ENCODE data around the gene SNAP91.
A peak's percentile ranks its signal among the peaks of the same experiment; 100 is the strongest.

The SNAP91 gene

DNA sequence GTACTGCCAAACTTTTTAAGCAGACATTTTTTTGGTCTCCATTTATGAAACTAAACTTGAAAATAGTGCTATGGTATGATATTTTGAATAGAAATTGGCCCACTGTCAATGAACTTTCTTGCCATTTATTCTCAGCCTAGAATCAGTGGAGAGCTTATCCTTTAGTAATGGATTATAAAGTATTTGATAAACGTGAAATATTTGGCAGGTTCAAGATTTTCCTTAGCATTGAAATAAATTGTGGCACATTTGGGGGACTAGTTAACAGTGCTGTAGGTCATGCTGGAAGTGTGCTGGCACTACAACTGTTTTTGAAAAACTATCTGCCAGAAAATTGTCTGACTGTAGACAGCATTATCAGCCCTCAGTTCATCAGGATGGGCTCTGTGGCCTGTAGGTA is 194.4 kb downstream of the SNAP91 start:
- TF ChIP-seq, protein P1, sequence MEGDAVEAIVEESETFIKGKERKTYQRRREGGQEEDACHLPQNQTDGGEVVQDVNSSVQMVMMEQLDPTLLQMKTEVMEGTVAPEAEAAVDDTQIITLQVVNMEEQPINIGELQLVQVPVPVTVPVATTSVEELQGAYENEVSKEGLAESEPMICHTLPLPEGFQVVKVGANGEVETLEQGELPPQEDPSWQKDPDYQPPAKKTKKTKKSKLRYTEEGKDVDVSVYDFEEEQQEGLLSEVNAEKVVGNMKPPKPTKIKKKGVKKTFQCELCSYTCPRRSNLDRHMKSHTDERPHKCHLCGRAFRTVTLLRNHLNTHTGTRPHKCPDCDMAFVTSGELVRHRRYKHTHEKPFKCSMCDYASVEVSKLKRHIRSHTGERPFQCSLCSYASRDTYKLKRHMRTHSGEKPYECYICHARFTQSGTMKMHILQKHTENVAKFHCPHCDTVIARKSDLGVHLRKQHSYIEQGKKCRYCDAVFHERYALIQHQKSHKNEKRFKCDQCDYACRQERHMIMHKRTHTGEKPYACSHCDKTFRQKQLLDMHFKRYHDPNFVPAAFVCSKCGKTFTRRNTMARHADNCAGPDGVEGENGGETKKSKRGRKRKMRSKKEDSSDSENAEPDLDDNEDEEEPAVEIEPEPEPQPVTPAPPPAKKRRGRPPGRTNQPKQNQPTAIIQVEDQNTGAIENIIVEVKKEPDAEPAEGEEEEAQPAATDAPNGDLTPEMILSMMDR (IDR thresholded peaks at IDR 0.05; ENCODE audit: insufficient read depth, low read length, poor library complexity, severe bottlenecking), result no peak
- no peaks in the 10 kb centered on the region for H3K36me3 ChIP-seq (ENCODE audit: control insufficient read depth, insufficient read depth, low read length)
- no peak overlapping the region for H3K4me3 ChIP-seq (replicated peaks; ENCODE audit: low read depth, low read length)
- H3K27me3 ChIP-seq (replicated peaks; ENCODE audit: control insufficient read depth, insufficient read depth, low read length), result no peaks in the 10 kb centered on the region; the same call in 1 of the 2 replicates
- DNase-seq (ENCODE audit: extremely low read depth, insufficient read length), result no peak

DNA sequence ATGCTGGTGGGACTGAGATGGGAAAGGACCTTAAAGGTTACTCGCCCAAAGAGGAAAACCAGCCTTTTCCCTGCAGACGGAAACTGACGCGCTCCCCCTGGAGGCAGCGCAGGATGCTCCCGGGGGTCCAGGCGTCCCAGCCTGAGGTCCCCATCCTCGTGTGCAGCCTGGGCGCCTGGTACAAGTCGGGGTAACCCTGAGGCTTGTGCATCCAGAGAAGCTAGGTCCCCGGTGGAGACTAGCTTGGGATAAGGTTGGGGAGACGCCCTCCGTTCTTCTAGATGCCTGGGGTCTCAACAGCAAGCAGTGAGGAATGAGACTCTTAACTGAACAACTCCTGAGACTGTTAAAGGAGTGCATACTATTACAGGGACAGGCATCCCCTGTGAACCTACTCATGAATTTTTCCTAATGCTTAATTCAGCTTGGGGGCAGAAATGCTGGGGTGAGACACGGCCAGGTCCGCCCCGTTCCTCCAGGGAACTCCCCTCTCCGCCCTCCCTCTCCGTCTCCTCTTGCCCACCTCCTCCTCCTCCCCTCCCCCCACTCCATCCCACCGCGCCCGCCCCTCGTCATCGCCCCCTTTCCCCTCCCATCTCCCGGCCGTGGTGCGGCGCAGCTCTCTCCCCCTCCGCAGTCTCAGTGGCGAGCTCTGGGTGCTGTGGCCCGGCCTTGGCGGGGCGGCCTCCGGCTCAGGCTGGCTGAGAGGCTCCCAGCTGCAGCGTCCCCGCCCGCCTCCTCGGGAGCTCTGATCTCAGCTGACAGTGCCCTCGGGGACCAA is 196.8 kb downstream of the SNAP91 start, which contains the start of gene PRSS35:
Gene PRSS35 (plus strand): TSS at position 634 of the 781 bp plus-strand sequence. CDS start 10,908 bp downstream, outside the sequence.
- H3K27me3 ChIP-seq (replicated peaks; ENCODE audit: control insufficient read depth, insufficient read depth, low read length), result no peaks in the 10 kb centered on the region; the same call in 1 of the 2 replicates
- peak; percentile 28 for DNase-seq (ENCODE audit: extremely low read depth, insufficient read length)
- H3K36me3 ChIP-seq (ENCODE audit: control insufficient read depth, insufficient read depth, low read length), result no peaks in the 10 kb centered on the region
- TF ChIP-seq, protein P1 (IDR thresholded peaks at IDR 0.05; ENCODE audit: insufficient read depth, low read length, poor library complexity, severe bottlenecking), result peak; percentile 66
- no peak within 1 kb of the TSS; the same call in 1 of the 2 replicates for H3K4me3 ChIP-seq (replicated peaks; ENCODE audit: low read depth, low read length)

DNA sequence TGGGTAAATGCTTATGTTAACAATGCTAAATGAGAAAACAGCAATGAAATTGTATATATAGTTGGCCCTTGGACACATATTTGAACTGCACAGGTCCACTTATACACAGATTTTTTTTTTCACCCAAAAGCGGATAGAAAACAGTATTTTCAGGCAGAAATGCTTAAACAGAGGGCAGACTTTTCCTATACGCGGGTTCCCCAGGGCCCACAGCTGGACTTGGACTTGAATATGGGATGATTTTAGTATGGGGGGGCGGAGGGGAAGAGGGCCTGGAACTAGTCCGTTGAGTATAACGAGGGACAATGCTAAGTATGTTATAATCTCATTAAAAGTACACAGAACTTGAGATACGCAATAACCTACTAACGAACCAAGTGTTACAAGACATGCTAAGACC is 197.6 kb downstream of the SNAP91 start:
- no peaks in the 10 kb centered on the region; the same call in 1 of the 2 replicates for H3K27me3 ChIP-seq (replicated peaks; ENCODE audit: control insufficient read depth, insufficient read depth, low read length)
- no peak for DNase-seq (ENCODE audit: extremely low read depth, insufficient read length)
- no peaks in the 10 kb centered on the region for H3K36me3 ChIP-seq (ENCODE audit: control insufficient read depth, insufficient read depth, low read length)
- TF ChIP-seq, protein P1 (IDR thresholded peaks at IDR 0.05; ENCODE audit: insufficient read depth, low read length, poor library complexity, severe bottlenecking), result no peak
- no peak overlapping the region for H3K4me3 ChIP-seq (replicated peaks; ENCODE audit: low read depth, low read length)

DNA sequence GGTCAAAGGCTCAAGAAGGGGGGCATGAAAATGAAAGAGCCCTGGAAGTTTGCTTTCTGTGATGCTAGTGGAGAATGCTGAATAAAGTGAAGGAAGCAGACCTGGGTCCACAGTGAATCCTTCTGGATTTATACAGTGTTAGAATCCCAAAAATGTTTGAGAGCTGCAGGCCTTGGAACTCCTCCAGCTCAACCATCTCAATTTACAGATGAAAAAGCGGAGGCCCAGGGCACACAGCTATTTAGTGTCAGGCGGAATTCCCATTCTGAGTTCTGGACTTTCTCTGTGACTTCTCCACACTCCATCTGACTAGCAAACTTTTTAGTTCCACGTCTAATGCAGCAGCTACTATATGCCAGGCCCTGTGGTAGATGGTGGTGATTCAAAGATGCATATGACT is 198.1 kb downstream of the SNAP91 start:
- no peak for DNase-seq (ENCODE audit: extremely low read depth, insufficient read length)
- Histone ChIP-seq H3K4me3 (replicated peaks; ENCODE audit: low read depth, low read length) (no peak overlapping the region), H3K27me3 (replicated peaks; ENCODE audit: control insufficient read depth, insufficient read depth, low read length) (no peaks in the 10 kb centered on the region; the same call in 1 of the 2 replicates), H3K36me3 (ENCODE audit: control insufficient read depth, insufficient read depth, low read length) (no peaks in the 10 kb centered on the region)
- TF ChIP-seq, protein P1 (IDR thresholded peaks at IDR 0.05; ENCODE audit: insufficient read depth, low read length, poor library complexity, severe bottlenecking), result no peak

DNA sequence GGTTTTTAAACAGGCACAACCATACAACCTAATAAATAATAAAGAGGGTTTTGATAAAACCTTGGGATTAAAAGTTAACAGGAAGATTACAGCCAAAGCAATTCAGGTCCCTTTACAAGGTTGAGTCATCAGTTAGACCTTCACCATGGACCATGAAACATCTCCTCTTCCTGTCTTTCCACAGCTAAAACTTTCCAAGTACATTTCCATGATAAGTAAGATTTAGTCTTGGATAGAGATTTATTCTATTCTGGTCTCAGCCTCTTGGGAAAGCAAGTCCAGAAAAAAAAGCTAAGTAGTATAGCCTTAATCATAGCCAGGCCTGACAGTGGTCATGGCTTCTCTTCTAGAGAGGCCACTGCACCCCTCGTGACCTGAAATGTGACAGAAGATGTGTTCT is 199.5 kb downstream of the SNAP91 start:
- Histone ChIP-seq H3K4me3 (replicated peaks; ENCODE audit: low read depth, low read length) (no peak overlapping the region), H3K27me3 (replicated peaks; ENCODE audit: control insufficient read depth, insufficient read depth, low read length) (no peaks in the 10 kb centered on the region; the same call in 1 of the 2 replicates), H3K36me3 (ENCODE audit: control insufficient read depth, insufficient read depth, low read length) (no peaks in the 10 kb centered on the region)
- TF ChIP-seq, protein P1 (IDR thresholded peaks at IDR 0.05; ENCODE audit: insufficient read depth, low read length, poor library complexity, severe bottlenecking), result no peak
- no peak for DNase-seq (ENCODE audit: extremely low read depth, insufficient read length)
